Loucy (cell line): ENCODE data around the gene OR52I1.

ENCODE experiments used
- CTCF ChIP-seq: fragments of 200-600 bp; sonication (generic); conservative IDR thresholded peaks from 2 replicates; pipeline ENCODE4 v1.5.1; 2014; ENCODE audit warnings: mild to moderate bottlenecking, antibody characterized with exemption, low read length
- EZH2phosphoT487 ChIP-seq: fragments of 200-600 bp; IDR thresholded peaks from 2 replicates; pipeline ENCODE4 v1.6.1; 2018; ENCODE audit warnings: antibody characterized with exemption, mild to moderate bottlenecking, moderate library complexity, borderline replicate concordance

DNA sequence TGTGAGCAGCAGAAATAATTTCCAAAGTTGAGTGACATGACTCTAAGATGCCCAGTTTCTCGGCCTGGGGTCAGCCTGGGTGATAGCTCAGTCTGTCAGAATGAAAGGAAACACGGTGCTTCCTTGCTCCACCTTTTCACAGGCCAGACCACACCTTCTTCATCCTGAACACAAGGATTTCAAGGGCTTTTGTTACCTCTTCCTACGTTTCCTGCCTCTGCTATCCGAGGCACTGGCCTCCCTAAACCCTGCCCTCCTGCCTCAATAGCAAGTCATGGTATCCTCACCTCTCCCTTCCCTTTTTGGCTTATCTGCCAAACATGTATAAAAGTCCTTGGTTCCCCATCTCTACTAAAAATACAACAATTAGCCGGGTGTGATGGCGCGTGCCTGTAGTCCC is 48.2 kb downstream of the OR52I1 start:
- TF ChIP-seq CTCF: no peak
- no peak for TF ChIP-seq EZH2phosphoT487
